ENCODE measurements around the gene CDK4.

GRCh38 chr12:57707250-57707649 lies 44.9 kb downstream of the CDK4 start:
- TF ChIP-seq CTCF (IDR thresholded peaks at IDR 0.05; ENCODE audit: low read length) (no peak), EZH2 (IDR thresholded peaks at IDR 0.05; ENCODE audit: borderline replicate concordance, low read length) (no peak)
